ENCODE results near the gene ATP10A.

DNA sequence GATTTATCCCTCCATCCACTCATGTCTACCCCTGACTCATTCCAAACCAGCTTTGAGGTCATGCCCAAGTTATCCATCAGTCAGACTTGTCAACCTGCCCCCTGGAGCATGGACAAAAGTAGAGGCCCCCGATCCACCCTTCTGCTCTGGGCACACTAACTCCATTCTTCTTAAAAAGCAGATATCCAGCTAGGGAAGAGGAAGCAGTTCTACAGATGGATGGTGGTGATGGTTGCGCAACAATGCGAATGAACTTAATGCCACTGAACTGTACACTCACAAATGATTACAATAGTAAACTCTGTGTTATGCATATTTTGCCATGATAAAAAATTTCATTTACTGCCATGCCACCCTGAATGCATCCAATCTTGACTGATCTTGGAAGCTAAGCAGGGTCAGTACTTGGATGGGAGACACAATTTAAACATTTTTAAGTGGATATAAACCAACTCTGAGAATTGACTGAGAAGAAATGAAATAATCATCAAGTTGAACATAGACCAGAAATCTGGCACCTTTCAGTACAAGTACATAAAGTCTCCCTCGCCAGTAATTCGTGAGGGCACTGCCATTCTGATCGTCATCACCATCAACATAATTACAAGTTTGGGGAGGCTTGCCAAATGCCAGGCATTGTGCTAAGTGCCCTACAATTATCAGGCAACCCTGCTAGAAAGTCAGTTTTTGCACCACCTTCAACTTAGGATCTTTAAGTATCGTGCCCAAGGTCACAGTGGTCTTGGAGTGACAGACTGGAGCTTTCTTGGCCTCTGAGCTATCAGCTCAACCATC, 124.8 kb downstream of the ATP10A start:
- TF ChIP-seq, protein P1, sequence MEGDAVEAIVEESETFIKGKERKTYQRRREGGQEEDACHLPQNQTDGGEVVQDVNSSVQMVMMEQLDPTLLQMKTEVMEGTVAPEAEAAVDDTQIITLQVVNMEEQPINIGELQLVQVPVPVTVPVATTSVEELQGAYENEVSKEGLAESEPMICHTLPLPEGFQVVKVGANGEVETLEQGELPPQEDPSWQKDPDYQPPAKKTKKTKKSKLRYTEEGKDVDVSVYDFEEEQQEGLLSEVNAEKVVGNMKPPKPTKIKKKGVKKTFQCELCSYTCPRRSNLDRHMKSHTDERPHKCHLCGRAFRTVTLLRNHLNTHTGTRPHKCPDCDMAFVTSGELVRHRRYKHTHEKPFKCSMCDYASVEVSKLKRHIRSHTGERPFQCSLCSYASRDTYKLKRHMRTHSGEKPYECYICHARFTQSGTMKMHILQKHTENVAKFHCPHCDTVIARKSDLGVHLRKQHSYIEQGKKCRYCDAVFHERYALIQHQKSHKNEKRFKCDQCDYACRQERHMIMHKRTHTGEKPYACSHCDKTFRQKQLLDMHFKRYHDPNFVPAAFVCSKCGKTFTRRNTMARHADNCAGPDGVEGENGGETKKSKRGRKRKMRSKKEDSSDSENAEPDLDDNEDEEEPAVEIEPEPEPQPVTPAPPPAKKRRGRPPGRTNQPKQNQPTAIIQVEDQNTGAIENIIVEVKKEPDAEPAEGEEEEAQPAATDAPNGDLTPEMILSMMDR (IDR thresholded peaks at IDR 0.05): no peak
- TF ChIP-seq POLR2A (IDR thresholded peaks at IDR 0.05) (no peak), EP300 (IDR thresholded peaks at IDR 0.05) (no peak)

Measured in ovary (tissue), 3 donors.